Esophagus squamous epithelium (tissue), 4 donors: ENCODE data around the gene FOCAD.

Source experiments
- CTCF ChIP-seq, 6 experiments: fragments of 450-650 bp in 4 of 6; fragments of 200-600 bp in 2 of 6; sonication (generic) in 2 of 6; IDR thresholded peaks; one replicate each; pipeline ENCODE4 v1.5.1; 2016 to 2019; ENCODE audit warnings: antibody characterized with exemption in 6 of 6, mild to moderate bottlenecking in 4 of 6, moderate library complexity in 4 of 6
- POLR2A ChIP-seq, 4 donors: fragments of 450-650 bp; IDR thresholded peaks; one replicate each; pipeline ENCODE4 v1.6.1; 2017; ENCODE audit warnings: antibody characterized with exemption in 4 of 4, mild to moderate bottlenecking in 4 of 4, moderate library complexity in 3 of 4

GRCh38 chr9:20945856-20946255, 261.8 kb downstream of the FOCAD start:
- TF ChIP-seq CTCF (IDR thresholded peaks at IDR 0.05) (no peak), POLR2A (IDR thresholded peaks at IDR 0.05) (no peak)
